OCI-LY7 (cell line): ENCODE measurements around the gene CNIH2. TPM values are rescaled to one million over a fixed set of nuclear protein-coding genes. Genes with fewer than 3 reads are reported as not detected.

Source experiments
- BruUV-seq: library from RNA; stranded (reverse); fragments of 400-500 nt; replicated peaks from 2 replicates; lab custom pipeline; 2021; lab: Mats Ljungman, UMichigan
- CTCF ChIA-PET: fragments of 300-600 bp; sonication (Branson Sonifier 250); formaldehyde crosslinking; loops from one replicate; lab custom pipeline; 2022; ENCODE audit warnings: antibody characterized with exemption; ENCODE audit not compliant: unreplicated experiment; lab: Charles Lee
- POLR2A ChIA-PET: fragments of 300-600 bp; sonication (Branson Sonifier 250); formaldehyde crosslinking; loops from one replicate; lab custom pipeline; 2022; ENCODE audit warnings: antibody characterized with exemption; lab: Charles Lee
- DNase-seq: peaks from one replicate; pipeline ENCODE4 v3.0.0-alpha.2; 2015; ENCODE audit warnings: low spot score
- H2AFZ ChIP-seq: fragments of 200-600 bp; sonication (generic), shearing (Covaris generic); 2 replicates; pipeline ENCODE4 v1.6.1; 2014; ENCODE audit warnings: mild to moderate bottlenecking, antibody characterized with exemption, low read length, moderate library complexity
- H3K27ac ChIP-seq: fragments of 200-600 bp; sonication (generic); 2 replicates; pipeline ENCODE4 v1.5.1; 2014; ENCODE audit warnings: mixed run types, low read depth, mild to moderate bottlenecking, moderate library complexity, low read length, inconsistent platforms; ENCODE audit not compliant: poor library complexity, severe bottlenecking
- H3K36me3 ChIP-seq: fragments of 200-600 bp; sonication (generic); 2 replicates; pipeline ENCODE4 v1.6.1; 2014; ENCODE audit warnings: mild to moderate bottlenecking, antibody characterized with exemption, low read length, moderate library complexity, mixed read lengths; ENCODE audit not compliant: insufficient read depth
- H3K4me1 ChIP-seq: fragments of 200-600 bp; sonication (generic); 2 replicates; pipeline ENCODE4 v1.5.1; 2014; ENCODE audit warnings: mild to moderate bottlenecking, low read length; ENCODE audit not compliant: insufficient read depth, poor library complexity, severe bottlenecking
- H3K4me2 ChIP-seq: fragments of 200-600 bp; sonication (generic); 2 replicates; pipeline ENCODE4 v1.6.1; 2014; ENCODE audit warnings: mild to moderate bottlenecking, low read length
- H3K4me3 ChIP-seq: fragments of 200-600 bp; sonication (generic); 2 replicates; pipeline ENCODE4 v1.5.1; 2014; ENCODE audit warnings: mild to moderate bottlenecking, low read depth, low read length; ENCODE audit not compliant: poor library complexity, severe bottlenecking
- H3K79me2 ChIP-seq: fragments of 200-600 bp; sonication (generic); 2 replicates; pipeline ENCODE4 v1.6.1; 2016; ENCODE audit warnings: low read depth, mild to moderate bottlenecking, low read length, moderate library complexity, mixed read lengths; ENCODE audit not compliant: insufficient read depth
- H3K9me2 ChIP-seq: fragments of 200-600 bp; sonication (generic); 2 replicates; pipeline ENCODE4 v1.6.1; 2016; ENCODE audit warnings: mild to moderate bottlenecking, low read length, mixed read lengths; ENCODE audit not compliant: insufficient read depth
- H3K9me3 ChIP-seq: fragments of 200-600 bp; sonication (generic); 2 replicates; pipeline ENCODE4 v1.6.1; 2014; ENCODE audit warnings: mild to moderate bottlenecking, mixed run types, low read length, mixed read lengths
- H4K20me1 ChIP-seq: fragments of 200-600 bp; sonication (generic); 2 replicates; pipeline ENCODE4 v1.6.1; 2014; ENCODE audit warnings: mild to moderate bottlenecking, antibody characterized with exemption, low read length, moderate library complexity, mixed read lengths; ENCODE audit not compliant: insufficient read depth
- EZH2phosphoT487 ChIP-seq: fragments of 200-600 bp; sonication (generic); IDR thresholded peaks from 2 replicates; pipeline ENCODE4 v1.6.1; 2018; ENCODE audit warnings: low read depth, borderline replicate concordance, mild to moderate bottlenecking, mixed run types, antibody characterized with exemption, low read length, moderate library complexity, mixed read lengths
- intact Hi-C: fragments of 100-400 bp; cut with micrococcal nuclease; formaldehyde crosslinking; loops from one replicate; pipeline ENCODE4 v1.10.0; 2022; ENCODE audit not compliant: unreplicated experiment
- total RNA-seq, 2 experiments: library from RNA; depleted of rRNA in 1 of 2; stranded (reverse); fragments of >200 nt in 1 of 2; shearing (Covaris generic) in 1 of 2; gene quantifications; 2 replicates each; pipeline ENCODE4 v1.2.3, GENCODE V29; 2014 to 2022
- TF ChIP-seq, protein P1 (sequence below): fragments of 200-600 bp; sonication (generic); conservative IDR thresholded peaks from 2 replicates; pipeline ENCODE4 v1.5.1; 2014; ENCODE audit warnings: mild to moderate bottlenecking, antibody characterized with exemption, low read length, moderate library complexity, mixed read lengths

CNIH2 gene
- total RNA-seq, 2 experiments from 2014 or later: 0.60 to 2.7 TPM

DNA sequence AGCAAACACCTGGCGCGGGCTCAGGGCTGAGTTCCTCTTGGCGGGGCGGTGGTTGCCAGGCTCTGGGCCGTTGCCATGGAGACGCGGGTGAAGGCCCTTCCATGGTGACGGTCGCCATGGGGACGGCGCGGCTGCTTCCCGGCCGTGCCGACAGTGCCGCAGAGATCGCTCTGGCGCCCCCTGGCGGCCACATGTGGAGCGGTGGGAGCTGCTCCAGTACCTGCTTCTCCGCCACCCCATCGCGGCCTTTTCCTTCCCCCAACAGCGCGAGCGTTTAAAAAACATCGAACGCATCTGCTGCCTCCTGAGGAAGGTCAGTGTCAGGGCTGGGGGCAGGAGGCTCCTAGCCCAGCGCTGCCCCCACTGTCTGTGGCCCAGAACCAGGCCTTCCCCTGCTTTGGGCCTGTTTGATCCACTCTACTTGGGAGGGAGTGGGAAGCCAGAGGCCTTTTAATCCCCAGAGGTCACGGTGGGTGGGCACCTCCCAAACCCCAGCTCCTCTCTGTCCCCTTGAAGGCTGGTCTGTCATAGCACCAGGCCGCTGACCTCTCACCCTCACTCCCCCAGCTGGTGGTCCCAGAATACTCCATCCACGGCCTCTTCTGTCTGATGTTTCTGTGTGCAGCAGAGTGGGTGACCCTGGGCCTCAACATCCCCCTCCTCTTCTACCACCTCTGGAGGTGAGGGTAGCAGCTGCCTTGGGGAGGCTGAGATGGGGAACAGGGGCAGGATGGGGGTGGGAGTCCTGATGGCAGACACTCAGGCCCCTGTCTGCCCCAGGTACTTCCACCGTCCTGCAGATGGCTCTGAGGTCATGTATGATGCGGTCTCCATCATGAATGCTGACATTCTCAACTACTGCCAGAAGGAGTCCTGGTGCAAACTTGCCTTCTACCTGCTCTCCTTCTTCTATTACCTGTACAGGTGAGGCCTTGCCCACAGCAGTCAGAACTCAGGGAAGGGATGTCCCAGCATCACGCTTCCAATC lies 4.8 kb downstream of the CNIH2 start:
- Histone ChIP-seq H2AFZ (no peak overlapping the region), H4K20me1 (no peaks in the 10 kb centered on the region), H3K4me2 (peak overlapping the region; percentile 56), H3K4me3 (no peak overlapping the region), H3K9me2 (no peaks in the 10 kb centered on the region), H3K9me3 (no peaks in the 10 kb centered on the region), H3K79me2 (no peaks in the 10 kb centered on the region), H3K4me1 (peaks cover 40% of the 10 kb centered on the region), H3K36me3 (peaks cover 15% of the 10 kb centered on the region; the same call in 1 of the 2 replicates), H3K27ac (no peak overlapping the region)
- ChIA-PET POLR2A (interaction anchor here (1.1 kb wide), 1 partner anchor 22 kb away, joined by 3 read pairs; no protein-coding TSS in a partner anchor), CTCF (interaction anchor here (0.6 kb wide), 1 partner anchor 29 kb away, joined by 3 read pairs; no protein-coding TSS in a partner anchor)
- BruUV-seq: no TSS peak
- intact Hi-C loops: loop anchor here (1.0 kb wide), 2 partner anchors 13 to 60 kb away; no protein-coding TSS in a partner anchor
- TF ChIP-seq, protein P1, sequence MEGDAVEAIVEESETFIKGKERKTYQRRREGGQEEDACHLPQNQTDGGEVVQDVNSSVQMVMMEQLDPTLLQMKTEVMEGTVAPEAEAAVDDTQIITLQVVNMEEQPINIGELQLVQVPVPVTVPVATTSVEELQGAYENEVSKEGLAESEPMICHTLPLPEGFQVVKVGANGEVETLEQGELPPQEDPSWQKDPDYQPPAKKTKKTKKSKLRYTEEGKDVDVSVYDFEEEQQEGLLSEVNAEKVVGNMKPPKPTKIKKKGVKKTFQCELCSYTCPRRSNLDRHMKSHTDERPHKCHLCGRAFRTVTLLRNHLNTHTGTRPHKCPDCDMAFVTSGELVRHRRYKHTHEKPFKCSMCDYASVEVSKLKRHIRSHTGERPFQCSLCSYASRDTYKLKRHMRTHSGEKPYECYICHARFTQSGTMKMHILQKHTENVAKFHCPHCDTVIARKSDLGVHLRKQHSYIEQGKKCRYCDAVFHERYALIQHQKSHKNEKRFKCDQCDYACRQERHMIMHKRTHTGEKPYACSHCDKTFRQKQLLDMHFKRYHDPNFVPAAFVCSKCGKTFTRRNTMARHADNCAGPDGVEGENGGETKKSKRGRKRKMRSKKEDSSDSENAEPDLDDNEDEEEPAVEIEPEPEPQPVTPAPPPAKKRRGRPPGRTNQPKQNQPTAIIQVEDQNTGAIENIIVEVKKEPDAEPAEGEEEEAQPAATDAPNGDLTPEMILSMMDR: peak; percentile 91
- no peak for TF ChIP-seq EZH2phosphoT487
- peak; percentile 100 for DNase-seq

DNA sequence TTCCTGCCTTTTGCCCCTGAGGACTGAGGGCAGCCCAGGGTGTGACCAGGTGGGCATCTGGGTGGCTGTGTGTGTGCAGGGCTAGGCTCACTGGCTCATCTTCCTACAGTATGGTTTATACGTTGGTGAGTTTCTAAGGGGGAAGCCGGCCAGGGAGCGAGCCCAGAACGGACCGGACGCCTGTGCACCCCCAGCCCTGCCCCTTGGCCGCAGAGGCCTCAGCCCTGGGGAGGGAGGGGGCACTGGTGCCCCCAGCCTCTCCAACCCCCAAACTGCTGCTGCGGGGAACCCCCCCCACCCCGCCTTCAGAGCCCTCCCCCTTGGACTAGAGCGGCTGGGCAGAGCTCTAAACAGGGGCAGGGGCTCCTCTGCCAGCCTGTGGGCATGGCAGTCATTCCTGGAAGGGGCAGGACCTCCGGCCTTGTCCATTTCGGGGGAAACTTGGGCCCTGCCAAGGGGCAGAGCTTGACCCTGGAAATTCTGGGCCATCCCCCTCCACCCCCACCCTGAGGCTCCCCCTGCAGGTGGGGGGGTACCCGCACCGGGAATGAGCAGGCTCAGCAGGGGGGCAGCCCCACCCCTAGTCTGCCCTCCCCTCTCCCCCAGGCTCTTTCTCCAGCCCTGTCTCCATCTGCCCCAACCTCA lies 5.6 kb downstream of the CNIH2 start:
- no TSS peak for BruUV-seq
- H3K4me3 ChIP-seq: no peak overlapping the region
- peaks cover 8% of the 10 kb centered on the region; the same call in 1 of the 2 replicates for H3K79me2 ChIP-seq
- peaks cover 46% of the 10 kb centered on the region for H3K4me1 ChIP-seq
- DNase-seq: no peak
- ChIA-PET CTCF (interaction anchor here (0.6 kb wide), 1 partner anchor 1647 kb away, joined by 3 read pairs; no protein-coding TSS in a partner anchor), POLR2A (no interaction called here)
- intact Hi-C loops: no loop called here
- no peaks in the 10 kb centered on the region for H3K9me3 ChIP-seq
- no peak overlapping the region for H3K27ac ChIP-seq
- H4K20me1 ChIP-seq: no peaks in the 10 kb centered on the region
- no peak overlapping the region for H3K4me2 ChIP-seq
- no peak overlapping the region for H2AFZ ChIP-seq
- no peak for TF ChIP-seq EZH2phosphoT487
- TF ChIP-seq, protein P1: peak; percentile 43
- peaks cover 15% of the 10 kb centered on the region; the same call in 1 of the 2 replicates for H3K36me3 ChIP-seq
- H3K9me2 ChIP-seq: no peaks in the 10 kb centered on the region
